Measurements from ENCODE around the gene ELMO1.

DNA sequence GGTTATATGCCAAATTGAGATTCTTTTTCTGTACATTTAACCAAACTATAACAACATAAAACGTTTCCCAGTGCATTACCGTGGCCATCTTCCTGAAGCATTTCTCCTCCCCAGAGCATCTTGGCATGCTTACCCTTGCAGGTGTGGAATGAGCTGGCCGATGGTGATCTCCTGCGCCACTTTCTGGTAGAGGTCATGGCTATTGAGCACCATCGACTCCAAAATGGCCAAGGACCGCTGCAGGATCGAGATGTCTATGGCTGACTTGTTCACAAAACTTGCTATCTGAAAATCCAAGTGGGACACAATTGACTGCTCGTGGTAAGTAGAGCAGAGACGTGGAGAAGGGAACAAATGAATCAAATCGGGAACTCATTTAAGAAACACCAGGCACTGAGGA is 223.9 kb downstream of the ELMO1 start:
- TF ChIP-seq, protein P1, sequence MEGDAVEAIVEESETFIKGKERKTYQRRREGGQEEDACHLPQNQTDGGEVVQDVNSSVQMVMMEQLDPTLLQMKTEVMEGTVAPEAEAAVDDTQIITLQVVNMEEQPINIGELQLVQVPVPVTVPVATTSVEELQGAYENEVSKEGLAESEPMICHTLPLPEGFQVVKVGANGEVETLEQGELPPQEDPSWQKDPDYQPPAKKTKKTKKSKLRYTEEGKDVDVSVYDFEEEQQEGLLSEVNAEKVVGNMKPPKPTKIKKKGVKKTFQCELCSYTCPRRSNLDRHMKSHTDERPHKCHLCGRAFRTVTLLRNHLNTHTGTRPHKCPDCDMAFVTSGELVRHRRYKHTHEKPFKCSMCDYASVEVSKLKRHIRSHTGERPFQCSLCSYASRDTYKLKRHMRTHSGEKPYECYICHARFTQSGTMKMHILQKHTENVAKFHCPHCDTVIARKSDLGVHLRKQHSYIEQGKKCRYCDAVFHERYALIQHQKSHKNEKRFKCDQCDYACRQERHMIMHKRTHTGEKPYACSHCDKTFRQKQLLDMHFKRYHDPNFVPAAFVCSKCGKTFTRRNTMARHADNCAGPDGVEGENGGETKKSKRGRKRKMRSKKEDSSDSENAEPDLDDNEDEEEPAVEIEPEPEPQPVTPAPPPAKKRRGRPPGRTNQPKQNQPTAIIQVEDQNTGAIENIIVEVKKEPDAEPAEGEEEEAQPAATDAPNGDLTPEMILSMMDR (IDR thresholded peaks at IDR 0.05; ENCODE audit: poor library complexity) = no peak
- TF ChIP-seq EZH2phosphoT487 (IDR thresholded peaks at IDR 0.05; ENCODE audit: low read depth, severe bottlenecking, unreplicated experiment) (no peak), EZH2 (IDR thresholded peaks at IDR 0.05; ENCODE audit: borderline replicate concordance) (no peak)

Measured in hepatocyte (in vitro differentiated cells).